ENCODE measurements around the gene ESYT2. TPM values are rescaled to one million over a fixed set of nuclear protein-coding genes. Genes with fewer than 3 reads are reported as not detected.

Gene ESYT2
- total RNA-seq, 2 experiments from 2014 or later = 116 to 124 TPM

DNA sequence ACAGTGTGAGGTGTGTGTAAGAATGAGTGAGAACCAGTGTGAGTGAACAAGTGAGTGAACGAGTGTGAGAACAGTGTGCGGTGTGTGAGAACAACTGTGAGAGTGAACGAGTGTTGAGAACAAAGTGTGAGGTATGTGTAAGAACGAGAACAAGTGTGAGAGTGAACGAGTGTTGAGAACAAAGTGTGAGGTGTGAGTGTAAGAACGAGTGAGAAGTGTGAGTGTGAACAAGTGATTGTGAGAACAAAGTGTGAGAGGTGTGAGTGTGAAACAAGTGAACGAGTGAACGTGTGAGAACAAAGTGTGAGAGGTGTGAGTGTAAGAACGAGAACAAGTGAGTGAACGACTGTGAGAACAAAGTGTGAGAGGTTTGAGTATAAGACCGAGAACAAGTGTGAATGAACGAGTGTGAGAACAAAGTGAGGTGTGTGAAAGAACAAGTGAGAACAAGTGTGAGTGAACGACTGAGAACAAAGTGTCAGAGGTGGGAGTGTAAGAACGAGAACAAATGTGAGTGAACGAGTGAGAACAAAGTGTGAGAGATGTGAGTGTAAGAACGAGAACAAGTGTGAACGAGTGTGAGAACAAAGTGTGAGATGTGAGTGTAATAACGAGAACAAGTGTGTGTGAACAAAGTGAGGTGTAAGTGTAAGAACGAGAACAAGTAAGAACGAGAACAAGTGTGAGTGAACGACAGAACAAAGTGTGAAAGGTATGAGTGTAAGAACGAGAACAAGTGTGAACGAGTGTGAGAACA lies 47.9 kb downstream of the ESYT2 start:
- POLR2A ChIA-PET = no interaction called here
- no peak overlapping the region for H3K27ac Mint-ChIP-seq
- H3K36me3 Mint-ChIP-seq (ENCODE audit: low read depth) = peaks cover 33% of the 10 kb centered on the region
- peaks cover 16% of the 10 kb centered on the region for H3K4me1 Mint-ChIP-seq
- peaks cover 7% of the 10 kb centered on the region for H3K9me3 Mint-ChIP-seq
- H3K4me3 Mint-ChIP-seq = no peak overlapping the region
- no peak for DNase-seq
- H3K27me3 Mint-ChIP-seq = no peaks in the 10 kb centered on the region
- CTCF ChIA-PET = no interaction called here

DNA sequence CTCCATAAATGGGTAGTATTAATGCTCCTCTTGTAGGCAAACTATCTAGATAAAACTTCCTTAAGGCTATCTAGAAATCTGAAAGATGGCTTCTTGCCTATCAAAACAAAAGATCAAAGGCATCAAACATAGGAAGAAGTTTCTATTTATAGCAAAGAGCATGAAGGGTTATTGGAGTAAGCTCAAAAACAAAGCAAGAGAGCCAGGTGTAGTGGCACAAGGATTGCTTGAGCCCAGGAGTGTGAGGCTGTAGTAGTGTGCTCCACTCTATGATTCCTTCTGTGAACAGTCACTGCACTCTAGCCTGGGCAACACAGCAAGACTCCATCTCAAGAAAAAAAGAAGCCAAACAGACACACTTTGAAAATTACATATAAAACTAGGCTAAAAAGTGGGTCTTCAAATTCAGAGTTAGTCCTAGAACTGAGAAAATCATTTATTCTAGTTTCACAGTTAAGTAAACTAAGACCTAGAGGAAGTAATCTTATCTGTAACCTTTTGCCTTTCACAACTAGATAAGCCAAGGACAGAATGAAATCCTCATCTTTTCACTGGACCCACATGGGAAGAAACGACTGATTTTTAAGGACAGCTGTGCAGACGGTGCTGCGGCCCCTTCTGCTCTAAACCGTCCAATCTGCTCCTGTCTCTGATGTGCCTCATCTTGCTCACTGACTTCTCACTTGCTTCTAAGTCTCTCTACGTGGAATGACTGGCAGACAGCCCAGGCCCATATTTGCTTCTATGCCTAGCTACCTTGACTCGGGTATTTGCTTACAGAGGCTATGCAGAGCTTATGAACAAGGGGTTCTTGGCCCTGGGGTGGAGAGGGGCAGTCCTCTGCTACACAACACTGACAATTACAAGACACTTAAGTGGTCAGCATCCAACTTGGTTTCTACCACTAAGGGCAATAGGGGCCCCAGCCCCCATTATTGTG lies 50.0 kb downstream of the ESYT2 start:
- Mint-ChIP-seq H3K27ac (peak overlapping the region; percentile 84), H3K4me1 (peaks cover 32% of the 10 kb centered on the region), H3K36me3 (ENCODE audit: low read depth) (peaks cover 49% of the 10 kb centered on the region), H3K4me3 (peak overlapping the region; percentile 28), H3K9me3 (peaks cover 11% of the 10 kb centered on the region), H3K27me3 (no peaks in the 10 kb centered on the region)
- CTCF ChIA-PET = no interaction called here
- DNase-seq = no peak
- POLR2A ChIA-PET = no interaction called here

DNA sequence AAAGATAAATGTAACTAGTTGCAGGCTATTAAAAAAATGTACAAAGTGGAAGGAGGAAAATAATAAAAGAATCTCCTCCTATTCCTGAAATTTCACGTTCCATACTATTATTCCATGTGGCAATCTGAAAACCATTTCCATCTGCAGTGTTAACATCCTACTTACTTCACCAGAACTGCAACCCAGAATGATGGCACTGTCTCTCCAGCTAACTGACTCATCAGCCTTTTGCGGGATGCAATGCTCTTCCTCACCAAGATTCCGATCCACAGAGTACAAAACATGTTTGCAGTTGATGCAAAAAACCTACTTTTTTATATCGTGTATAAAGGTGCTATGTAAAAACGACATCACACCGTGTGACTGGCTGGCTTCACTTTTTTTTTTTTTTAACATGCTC lies 50.8 kb downstream of the ESYT2 start:
- Mint-ChIP-seq H3K27me3 (no peaks in the 10 kb centered on the region), H3K4me1 (peaks cover 32% of the 10 kb centered on the region), H3K4me3 (no peak overlapping the region), H3K36me3 (ENCODE audit: low read depth) (peaks cover 53% of the 10 kb centered on the region), H3K27ac (no peak overlapping the region), H3K9me3 (peaks cover 11% of the 10 kb centered on the region)
- ChIA-PET POLR2A (no interaction called here), CTCF (no interaction called here)
- no peak for DNase-seq

DNA sequence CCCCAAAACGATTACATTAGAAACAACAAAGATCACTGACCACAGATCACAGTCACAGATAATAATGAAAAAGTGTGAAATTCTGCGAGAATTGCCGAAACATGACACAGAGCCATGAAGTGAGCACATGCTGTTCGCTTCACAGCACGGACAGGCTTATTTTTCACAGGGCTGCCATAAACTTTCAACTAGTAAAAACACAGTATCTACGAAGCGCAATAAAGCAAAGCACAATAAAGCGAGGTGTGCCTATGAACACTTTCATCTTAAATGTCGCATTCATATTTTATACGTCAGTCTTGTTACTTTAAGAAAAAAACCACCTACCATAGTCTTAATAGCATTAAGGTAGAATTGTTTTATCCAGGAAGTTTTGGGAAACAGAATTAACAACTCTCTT lies 51.5 kb downstream of the ESYT2 start:
- DNase-seq = no peak
- peaks cover 11% of the 10 kb centered on the region for H3K9me3 Mint-ChIP-seq
- ChIA-PET POLR2A (interaction anchor here (0.6 kb wide), 1 partner anchor 72 kb away, joined by 3 read pairs; no protein-coding TSS in a partner anchor), CTCF (no interaction called here)
- peaks cover 60% of the 10 kb centered on the region for H3K36me3 Mint-ChIP-seq (ENCODE audit: low read depth)
- peaks cover 36% of the 10 kb centered on the region for H3K4me1 Mint-ChIP-seq
- no peaks in the 10 kb centered on the region for H3K27me3 Mint-ChIP-seq
- H3K27ac Mint-ChIP-seq = no peak overlapping the region
- no peak overlapping the region for H3K4me3 Mint-ChIP-seq

DNA sequence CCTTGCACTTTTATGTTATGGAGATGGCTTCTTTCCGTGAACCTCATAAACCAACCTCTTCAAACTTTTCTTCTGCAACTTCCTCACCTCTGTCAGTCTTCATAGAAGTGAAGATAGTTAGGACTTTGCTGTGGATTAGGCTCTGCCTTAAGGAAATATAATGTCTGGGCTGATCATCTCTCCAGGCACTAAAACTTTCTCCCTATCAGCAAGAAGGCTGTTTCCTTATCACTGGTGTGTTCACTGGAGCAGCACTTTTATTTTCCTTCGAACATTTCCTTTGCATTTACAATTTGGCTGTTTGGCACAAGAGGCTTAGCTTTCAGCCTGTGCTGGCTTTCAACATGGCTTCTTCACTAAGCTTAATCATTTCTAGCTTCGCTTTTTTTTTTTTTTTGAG lies 52.8 kb downstream of the ESYT2 start:
- ChIA-PET POLR2A (interaction anchor here (0.6 kb wide), 1 partner anchor 10 kb away, joined by 8 read pairs; no protein-coding TSS in a partner anchor), CTCF (interaction anchor here (0.7 to 1.2 kb wide), 2 partner anchors 87 to 265 kb away, joined by 3 read pairs; no protein-coding TSS in a partner anchor)
- DNase-seq = no peak
- Mint-ChIP-seq H3K27me3 (no peaks in the 10 kb centered on the region), H3K9me3 (peaks cover 11% of the 10 kb centered on the region), H3K27ac (peak overlapping the region; percentile 51), H3K4me3 (no peak overlapping the region), H3K36me3 (ENCODE audit: low read depth) (peaks cover 71% of the 10 kb centered on the region), H3K4me1 (peaks cover 36% of the 10 kb centered on the region)

DNA sequence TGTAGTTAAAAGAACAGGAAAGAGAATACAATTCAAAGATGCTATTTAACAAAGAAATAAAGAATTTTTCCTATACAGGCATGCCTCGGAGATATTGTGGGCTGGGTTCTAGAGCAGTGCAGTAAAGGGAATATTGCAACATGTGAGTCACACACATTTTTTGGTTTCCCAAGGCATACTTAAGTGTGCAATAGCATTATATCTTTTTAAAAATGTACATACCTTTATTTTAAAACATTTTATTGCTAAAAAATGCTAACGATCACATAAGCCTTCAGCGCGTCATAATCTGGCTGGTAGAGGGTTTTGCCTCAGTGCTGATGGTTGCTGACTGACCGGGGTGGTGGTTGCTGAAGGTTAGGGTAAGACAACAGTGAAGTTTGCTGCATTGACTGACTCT lies 54.4 kb downstream of the ESYT2 start:
- H3K36me3 Mint-ChIP-seq (ENCODE audit: low read depth) = peaks cover 75% of the 10 kb centered on the region
- no peaks in the 10 kb centered on the region for H3K27me3 Mint-ChIP-seq
- no peak overlapping the region for H3K27ac Mint-ChIP-seq
- H3K4me3 Mint-ChIP-seq = no peak overlapping the region
- ChIA-PET CTCF (no interaction called here), POLR2A (no interaction called here)
- no peak for DNase-seq
- peaks cover 36% of the 10 kb centered on the region for H3K4me1 Mint-ChIP-seq
- H3K9me3 Mint-ChIP-seq = peaks cover 11% of the 10 kb centered on the region

DNA sequence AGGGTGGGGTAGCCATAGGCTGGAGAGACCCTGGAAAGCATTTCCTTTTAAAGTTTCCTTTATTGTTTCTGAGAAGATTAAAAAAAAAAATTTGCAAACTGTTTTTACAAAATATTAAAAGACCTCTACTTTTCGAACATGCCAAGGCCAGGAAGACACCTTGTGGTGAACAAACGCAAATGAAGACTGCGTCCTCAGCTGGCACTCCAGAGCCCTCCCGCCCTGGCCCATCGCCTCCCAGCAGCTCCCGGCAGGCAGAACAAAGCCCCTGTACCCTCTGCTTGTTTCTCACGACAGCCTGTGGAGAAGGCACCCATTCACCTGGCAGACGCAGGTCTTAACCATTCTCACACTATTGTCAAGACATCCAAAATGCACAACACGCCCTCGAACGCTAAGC lies 56.4 kb downstream of the ESYT2 start:
- H3K27ac Mint-ChIP-seq = no peak overlapping the region

DNA sequence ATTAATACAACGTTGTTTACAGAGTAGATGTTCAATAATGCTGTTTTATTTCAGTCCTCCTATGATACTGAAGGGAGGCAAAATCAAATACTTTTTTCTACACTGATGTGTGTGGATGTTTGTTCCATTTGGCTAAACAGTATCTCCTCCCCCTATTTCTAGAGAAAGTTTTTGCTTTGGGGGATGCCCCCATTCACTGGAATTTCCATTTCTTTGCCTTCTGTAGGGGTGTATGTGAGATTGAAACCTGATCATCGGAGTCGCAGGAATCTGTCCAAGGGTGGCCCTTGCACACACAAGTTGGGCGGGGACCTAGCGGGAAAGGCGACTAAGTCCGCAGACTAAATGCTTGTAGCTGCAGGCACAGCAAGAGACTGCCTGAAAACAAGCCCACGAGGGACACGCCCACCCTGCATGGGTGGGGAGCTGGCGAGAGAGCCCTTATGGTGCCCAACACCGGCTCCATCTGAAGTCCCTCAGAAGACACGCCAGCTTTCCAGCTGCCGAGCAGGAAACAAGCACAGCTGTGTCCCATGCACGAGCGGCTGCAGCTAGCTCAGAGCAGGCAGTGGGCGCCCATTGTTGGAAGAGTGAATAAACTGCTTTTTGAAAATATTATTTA lies 58.0 kb downstream of the ESYT2 start:
- Mint-ChIP-seq H3K36me3 (ENCODE audit: low read depth) (peaks cover 60% of the 10 kb centered on the region), H3K27ac (no peak overlapping the region), H3K27me3 (no peaks in the 10 kb centered on the region), H3K9me3 (peaks cover 3% of the 10 kb centered on the region), H3K4me3 (no peak overlapping the region), H3K4me1 (peaks cover 33% of the 10 kb centered on the region)
- DNase-seq = no peak
- POLR2A ChIA-PET = no interaction called here
- CTCF ChIA-PET = interaction anchor here (1.0 kb wide), 2 partner anchors 11 to 17 kb away, joined by 3 read pairs; no protein-coding TSS in a partner anchor

More for the DNA sequence above, 56.4 kb downstream of the ESYT2 start:
- Mint-ChIP-seq H3K36me3 (ENCODE audit: low read depth) (peaks cover 62% of the 10 kb centered on the region), H3K27me3 (no peaks in the 10 kb centered on the region), H3K4me3 (no peak overlapping the region), H3K4me1 (peaks cover 34% of the 10 kb centered on the region), H3K9me3 (peaks cover 8% of the 10 kb centered on the region)
- CTCF ChIA-PET = no interaction called here
- DNase-seq = no peak
- POLR2A ChIA-PET = no interaction called here

DNA sequence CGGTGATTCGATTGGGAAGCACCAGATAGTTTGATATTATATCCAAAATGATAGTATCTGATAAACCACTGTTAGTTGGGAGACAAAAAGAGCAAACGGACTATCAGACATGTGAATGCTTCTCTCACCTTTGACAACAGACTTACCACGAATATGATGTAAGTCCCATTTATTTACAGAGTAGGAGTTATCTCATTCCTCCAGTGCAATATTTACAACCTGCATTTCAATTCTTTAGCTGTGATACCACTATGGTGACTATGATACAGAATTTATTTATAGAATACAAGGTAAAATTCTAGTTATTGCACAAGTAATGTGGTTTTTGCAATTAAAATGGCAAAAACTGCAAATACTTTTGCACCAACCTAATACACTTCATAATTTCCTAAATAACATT lies 61.6 kb downstream of the ESYT2 start:
- POLR2A ChIA-PET = no interaction called here
- Mint-ChIP-seq H3K36me3 (ENCODE audit: low read depth) (peaks cover 48% of the 10 kb centered on the region), H3K27me3 (no peaks in the 10 kb centered on the region), H3K4me1 (peaks cover 17% of the 10 kb centered on the region), H3K4me3 (no peak overlapping the region), H3K27ac (no peak overlapping the region), H3K9me3 (no peaks in the 10 kb centered on the region)
- CTCF ChIA-PET = interaction anchor here (0.9 to 1.0 kb wide), 2 partner anchors 13 to 17 kb away, joined by 3 read pairs; no protein-coding TSS in a partner anchor
- no peak for DNase-seq

DNA sequence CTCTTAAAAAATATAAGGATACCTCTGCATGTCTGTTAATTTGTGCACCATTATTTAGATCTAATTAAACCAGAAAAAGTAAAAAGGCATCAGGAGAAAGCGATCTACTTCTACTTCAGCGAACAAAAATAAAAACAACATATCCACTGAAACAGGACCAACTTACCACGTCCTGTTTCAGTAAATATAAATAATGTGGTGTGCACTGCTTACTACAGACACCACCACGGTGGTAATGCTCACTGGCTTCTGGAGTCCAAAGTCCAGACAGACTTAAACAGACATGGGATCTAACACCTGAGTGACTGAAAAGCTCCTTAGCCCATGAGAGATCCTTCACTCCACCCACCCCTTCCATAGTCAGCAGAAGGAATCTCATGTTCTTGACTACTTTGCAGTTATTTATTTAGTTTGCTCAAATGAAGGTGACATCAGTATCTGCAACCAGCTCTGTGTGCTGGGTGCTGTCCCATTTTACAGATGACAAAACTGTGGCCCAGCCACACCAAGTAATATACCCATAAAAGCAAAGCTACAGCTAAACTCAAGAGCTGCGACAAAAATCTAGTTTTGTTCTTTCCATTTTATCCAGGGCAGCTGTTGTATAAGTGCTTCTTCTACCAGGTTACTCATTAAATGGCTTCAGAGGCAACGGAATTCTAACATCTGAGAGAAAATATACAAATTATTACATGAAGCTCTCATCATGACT lies 62.6 kb downstream of the ESYT2 start:
- Mint-ChIP-seq H3K36me3 (ENCODE audit: low read depth) (peaks cover 45% of the 10 kb centered on the region), H3K27me3 (no peaks in the 10 kb centered on the region), H3K27ac (peak overlapping the region; percentile 75), H3K9me3 (no peaks in the 10 kb centered on the region), H3K4me3 (no peak overlapping the region), H3K4me1 (peaks cover 17% of the 10 kb centered on the region)
- ChIA-PET CTCF (interaction anchor here (0.9 to 1.2 kb wide), 3 partner anchors 16 to 56 kb away, joined by 3 to 4 read pairs (median 3); no protein-coding TSS in a partner anchor), POLR2A (no interaction called here)
- no peak for DNase-seq

DNA sequence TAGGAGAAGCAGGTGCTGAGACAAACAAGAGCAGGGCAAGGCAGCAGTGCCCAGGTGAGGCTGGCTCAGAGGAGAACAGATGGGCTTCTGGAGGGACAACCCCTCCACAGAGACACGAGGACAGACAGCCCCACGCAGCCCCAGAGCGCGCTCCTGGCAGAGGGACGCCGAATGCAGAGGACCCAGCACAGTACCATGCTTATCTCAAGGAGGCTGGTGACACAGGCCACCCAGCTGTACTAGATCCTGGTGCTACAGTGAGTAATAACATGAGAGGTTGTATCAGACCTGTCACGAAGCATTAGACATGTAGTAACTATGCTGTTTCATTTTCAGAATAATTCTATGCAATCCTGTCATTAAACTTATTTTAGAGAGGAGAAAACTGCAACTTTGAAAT lies 64.3 kb downstream of the ESYT2 start:
- no peak for DNase-seq
- Mint-ChIP-seq H3K4me1 (peaks cover 17% of the 10 kb centered on the region), H3K9me3 (no peaks in the 10 kb centered on the region)

DNA sequence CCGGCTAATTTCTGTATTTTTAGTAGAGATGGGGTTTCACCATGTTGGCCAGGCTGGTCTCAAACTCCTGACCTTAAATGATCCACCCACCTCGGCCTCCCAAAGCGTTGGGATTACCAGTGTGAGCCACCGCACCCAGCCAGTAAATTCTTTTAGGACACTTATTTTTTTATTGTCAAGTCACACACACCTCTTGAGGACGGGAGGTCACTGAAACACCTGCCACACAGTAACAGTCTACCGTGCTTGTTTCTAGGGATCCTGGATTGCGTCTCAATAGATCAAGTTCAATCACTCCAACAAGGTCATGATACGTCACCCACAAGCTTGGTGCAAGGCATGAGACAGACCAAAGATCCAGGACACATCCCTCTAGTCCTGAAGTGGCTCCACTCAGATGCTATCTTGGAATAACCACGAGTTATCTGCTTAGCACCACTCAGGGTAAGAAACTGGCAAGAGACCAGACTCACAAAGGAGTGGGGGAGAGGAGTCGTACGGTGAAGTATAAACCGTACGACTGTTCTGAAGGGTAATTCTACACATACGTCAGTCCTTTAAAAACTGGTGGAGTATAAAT lies 65.8 kb downstream of the ESYT2 start:
- Mint-ChIP-seq H3K27ac (no peak overlapping the region), H3K27me3 (no peaks in the 10 kb centered on the region), H3K9me3 (no peaks in the 10 kb centered on the region), H3K36me3 (ENCODE audit: low read depth) (peaks cover 64% of the 10 kb centered on the region), H3K4me1 (peaks cover 17% of the 10 kb centered on the region), H3K4me3 (no peak overlapping the region)
- ChIA-PET CTCF (no interaction called here), POLR2A (no interaction called here)
- no peak for DNase-seq

More for the DNA sequence above, 64.3 kb downstream of the ESYT2 start:
- POLR2A ChIA-PET = no interaction called here
- CTCF ChIA-PET = no interaction called here
- Mint-ChIP-seq H3K4me3 (no peak overlapping the region), H3K27me3 (no peaks in the 10 kb centered on the region), H3K27ac (no peak overlapping the region), H3K36me3 (ENCODE audit: low read depth) (peaks cover 54% of the 10 kb centered on the region)

Measured in activated CD4-positive, alpha-beta T cell treated with anti-CD3 and anti-CD28 coated beads, Interleukin-2, amount 10 ng/mL, durations not matched to agents 7 days and 5 days (primary cell).